H1 (cell line): Measurements from ENCODE around the gene SYNRG. TPM values are rescaled to one million over a fixed set of nuclear protein-coding genes. Genes with fewer than 3 reads are reported as not detected.

ENCODE experiments used
- ASH2L ChIP-seq: fragments of 200-600, 300-600 bp; sonication (generic); IDR thresholded peaks from one replicate; pipeline ENCODE4 v1.7.1; 2017; ENCODE audit warnings: low read length
- E2F6 ChIP-seq: IDR thresholded peaks from 2 replicates; pipeline ENCODE4 v1.6.1; 2012; ENCODE audit warnings: inconsistent platforms
- FOSL1 ChIP-seq: IDR thresholded peaks from 2 replicates; pipeline ENCODE4 v1.6.1; 2011; ENCODE audit warnings: mild to moderate bottlenecking, low read depth, low read length, moderate library complexity; ENCODE audit not compliant: insufficient read depth
- JUN ChIP-seq: IDR thresholded peaks from 2 replicates; pipeline ENCODE4 v1.6.1; 2011; ENCODE audit warnings: low read depth, mild to moderate bottlenecking, improper control_type of control experiment, low read length
- KDM5A ChIP-seq: fragments of 200-600 bp; IDR thresholded peaks from 2 replicates; pipeline ENCODE4 v1.7.1; 2012; ENCODE audit warnings: mild to moderate bottlenecking, low read length, inconsistent platforms, mixed read lengths
- NRF1 ChIP-seq: IDR thresholded peaks from 2 replicates; pipeline ENCODE4 v1.6.1; 2011; ENCODE audit warnings: mild to moderate bottlenecking, low read depth, low read length, improper control_type of control experiment
- PHF8 ChIP-seq: fragments of 200-600 bp; sonication (generic); conservative IDR thresholded peaks from 2 replicates; pipeline ENCODE4 v1.7.1; 2012; ENCODE audit warnings: low read depth, mild to moderate bottlenecking, inconsistent platforms, low read length, moderate library complexity
- POLR2A ChIP-seq, 2 experiments: IDR thresholded peaks; 1 replicate in 1 of 2; 2 replicates in 1 of 2; pipeline ENCODE4 v1.6.1; 2011; ENCODE audit warnings: low read depth in 2 of 2, low read length in 2 of 2, mild to moderate bottlenecking in 2 of 2; ENCODE audit errors: control extremely low read depth in 1 of 2
- POU5F1 ChIP-seq: IDR thresholded peaks from 2 replicates; pipeline ENCODE4 v1.6.1; 2011; ENCODE audit warnings: low read depth, mild to moderate bottlenecking, low read length, moderate library complexity
- RXRA ChIP-seq: IDR thresholded peaks from 2 replicates; pipeline ENCODE4 v1.6.1; 2011; ENCODE audit warnings: low read depth, mild to moderate bottlenecking, low read length, moderate library complexity; ENCODE audit not compliant: insufficient read depth
- SUZ12 ChIP-seq: fragments of 200-600 bp; sonication (generic); IDR thresholded peaks from 2 replicates; pipeline ENCODE4 v1.6.1; 2012; ENCODE audit warnings: mild to moderate bottlenecking, inconsistent platforms, low read length, moderate library complexity, mixed read lengths
- TAF1 ChIP-seq: IDR thresholded peaks from 2 replicates; pipeline ENCODE4 v1.6.1; 2011; ENCODE audit warnings: mild to moderate bottlenecking, low read depth, low read length
- polyA plus RNA-seq, 7 experiments: library from polyadenylated mRNA; depleted of rRNA in 3 of 7; stranded (reverse) in 5 of 7; unstranded in 2 of 7; fragments of >200 nt in 5 of 7; fragments of 200-250 nt in 2 of 7; gene quantifications; 1 replicate in 5 of 7; 2 replicates in 1 of 7; 4 replicates in 1 of 7; pipeline versions ENCODE4 v1.2.1 to v1.2.3, GENCODE V29; 2011 to 2013; ENCODE audit warnings: missing spikeins in 2 of 7, mixed read lengths in 2 of 7
- total RNA-seq: library from RNA; stranded (reverse); fragmentation: NEBNext Ultra II Directional; extraction: Animal tissue kit (Norgen Biotek cat#: 25700); gene quantifications from 2 replicates; pipeline ENCODE4 v1.2.1, GENCODE V29; 2021
- TF ChIP-seq, protein P1 (sequence below): IDR thresholded peaks from 2 replicates; pipeline ENCODE4 v1.6.1; 2012; ENCODE audit warnings: inconsistent platforms

SYNRG gene
- total and polyA plus RNA-seq, 2 of the 8 experiments (the other 6 are each of a cell fraction or from before 2014, with no cell fraction given), result 7.7 to 31.7 TPM

DNA sequence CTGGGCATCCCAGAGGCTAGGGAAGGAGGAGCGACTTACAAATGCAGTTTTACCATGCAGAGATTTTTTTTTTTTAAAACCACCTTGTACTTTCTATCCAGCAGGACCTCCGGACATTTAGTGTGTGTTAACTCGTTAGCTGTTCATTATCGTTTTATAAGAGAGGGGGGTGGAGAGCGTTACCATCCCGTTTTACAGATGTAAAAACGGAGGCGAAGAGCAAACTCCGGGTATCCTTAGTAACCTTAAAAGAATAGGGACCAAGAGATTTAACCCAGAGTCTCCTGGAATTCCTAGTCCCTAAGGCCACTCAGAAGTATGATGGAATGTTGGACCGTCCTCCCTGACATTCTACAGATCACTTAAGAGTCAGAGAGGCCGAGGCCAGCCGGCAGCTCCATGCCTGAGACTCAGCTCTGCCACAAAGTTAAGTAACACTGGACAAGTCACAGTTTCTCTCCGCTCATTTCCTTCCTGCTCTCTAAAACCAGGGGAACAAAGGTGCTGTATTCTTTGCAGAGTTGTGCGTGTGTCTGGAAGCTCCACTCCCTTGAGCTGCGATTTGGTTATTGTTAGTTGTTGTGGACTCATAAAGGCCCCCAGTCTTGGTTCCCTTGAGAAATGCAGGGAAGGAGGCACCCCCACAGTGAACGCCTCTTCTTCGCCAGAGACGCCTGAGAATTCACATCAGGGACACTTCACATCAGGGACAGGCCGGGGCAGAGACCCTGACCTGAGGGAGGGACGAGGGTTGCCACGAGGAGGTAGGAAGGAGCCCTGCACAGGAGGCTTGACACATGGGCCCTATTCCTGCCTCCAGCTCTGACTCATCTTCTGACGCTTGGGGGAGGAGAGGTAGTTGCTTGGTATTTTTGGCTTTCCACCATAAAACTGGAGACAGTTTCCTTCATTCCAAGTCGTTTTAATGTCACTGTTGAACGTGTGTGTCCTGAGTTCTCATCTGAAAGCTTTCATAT, 118.3 kb downstream of the SYNRG start (continued):
- 0 out of 2 replicates have a peak, but pooled peaks have one; percentile 14 for TF ChIP-seq TAF1
- TF ChIP-seq POU5F1, result no peak
- no peak for TF ChIP-seq RXRA
- no peak for TF ChIP-seq SUZ12
- TF ChIP-seq ASH2L, result no peak
- TF ChIP-seq POLR2A (IDR thresholded peaks at IDR 0.05; ENCODE audit: control extremely low read depth in 1 of 2, low read depth in 2 of 2, low read length in 2 of 2), result no peak
- TF ChIP-seq KDM5A, result no peak
- TF ChIP-seq JUN, result no peak
- no peak for TF ChIP-seq FOSL1
- TF ChIP-seq, protein P1, sequence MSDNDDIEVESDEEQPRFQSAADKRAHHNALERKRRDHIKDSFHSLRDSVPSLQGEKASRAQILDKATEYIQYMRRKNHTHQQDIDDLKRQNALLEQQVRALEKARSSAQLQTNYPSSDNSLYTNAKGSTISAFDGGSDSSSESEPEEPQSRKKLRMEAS, result peak; percentile 67; the same call in 1 of the 2 replicates
- TF ChIP-seq NRF1, result no peak
- TF ChIP-seq E2F6, result peak; percentile 53; the same call in 1 of the 2 replicates
- no peak for TF ChIP-seq PHF8
